GM21737 (cell line): ENCODE results near the gene ARG2.
"Not testable (repeated sequence)": the region's sequence is repeated elsewhere in the genome, so short reads cannot be mapped to it uniquely, and the experiment has no call there.

Experiments used
- ATAC-seq: cut with Tn5 transposase; IDR thresholded peaks from one replicate; pipeline ENCODE4 v1.9.1; 2021; ENCODE audit warnings: mild to moderate bottlenecking, moderate library complexity; ENCODE audit not compliant: unreplicated experiment

Gene ARG2

DNA sequence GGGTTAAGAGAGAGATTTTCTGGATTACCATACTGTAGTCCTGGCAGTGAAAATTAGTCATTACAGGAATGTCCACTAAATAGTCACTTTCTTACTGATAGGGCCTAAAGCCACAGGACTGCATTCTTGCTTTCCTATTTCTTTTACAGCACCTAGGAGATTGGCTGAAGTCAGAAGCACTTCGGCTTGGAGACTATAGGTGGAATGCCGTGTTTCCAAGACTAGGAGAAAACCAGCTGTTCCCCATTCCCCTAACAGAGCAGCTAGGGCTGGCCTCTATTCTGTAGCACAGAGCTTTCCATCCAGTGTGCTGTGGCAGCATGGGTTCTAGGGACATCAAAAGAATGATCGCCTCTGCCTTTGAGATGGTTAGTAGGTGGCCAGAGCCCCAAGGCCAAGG lies 34.7 kb upstream of the ARG2 start:
- ATAC-seq = no peak

- ATAC-seq = no peak
Observed at GRCh38 chr14:67586369-67586768, 33.4 kb upstream of the ARG2 start.

DNA sequence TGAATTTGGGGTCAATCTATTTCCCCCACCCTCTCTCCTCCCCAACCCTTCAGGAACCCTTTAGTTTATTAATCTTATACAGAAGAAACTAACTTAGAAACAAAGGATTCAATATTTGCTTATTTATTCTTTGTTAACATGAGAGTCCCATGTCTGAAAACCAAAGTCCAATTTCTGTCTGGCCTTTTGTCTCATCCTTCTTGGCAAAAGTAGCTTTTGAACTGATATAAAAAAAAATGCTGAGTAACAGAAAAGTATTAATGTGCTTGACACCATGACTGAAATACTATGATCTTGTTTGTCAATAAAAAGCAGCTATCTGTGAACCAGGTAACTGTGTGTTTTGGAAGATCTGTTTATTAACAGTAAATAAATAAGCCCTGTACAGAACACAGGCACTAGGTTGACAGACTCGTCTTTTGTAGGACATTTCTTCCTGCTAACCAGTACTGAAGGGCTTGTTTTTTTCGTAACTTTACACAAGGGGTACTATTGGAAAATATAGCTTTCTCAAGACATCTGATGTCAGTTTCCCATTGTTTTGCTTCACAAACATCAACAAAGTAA lies 30.4 kb upstream of the ARG2 start:
- no peak for ATAC-seq

DNA sequence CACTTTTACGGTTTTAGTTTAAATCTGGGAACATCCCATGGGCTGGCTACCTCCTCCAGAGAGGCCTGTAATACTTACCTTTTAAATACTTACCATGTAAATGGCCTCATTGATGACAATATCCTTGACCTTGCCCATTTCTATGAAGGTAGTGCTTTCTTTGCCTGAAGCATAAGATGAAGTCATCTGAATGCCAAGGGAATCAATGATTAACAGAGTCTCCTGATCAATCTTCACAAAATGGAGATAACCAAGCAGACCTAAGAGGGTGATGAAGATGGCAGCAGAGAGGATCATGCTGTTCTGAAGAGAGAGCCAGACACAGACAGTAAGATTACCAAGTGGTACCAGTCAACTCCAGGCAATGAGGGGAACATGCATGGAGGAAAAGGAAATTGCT lies 26.1 kb upstream of the ARG2 start:
- not testable (repeated sequence) for ATAC-seq

DNA sequence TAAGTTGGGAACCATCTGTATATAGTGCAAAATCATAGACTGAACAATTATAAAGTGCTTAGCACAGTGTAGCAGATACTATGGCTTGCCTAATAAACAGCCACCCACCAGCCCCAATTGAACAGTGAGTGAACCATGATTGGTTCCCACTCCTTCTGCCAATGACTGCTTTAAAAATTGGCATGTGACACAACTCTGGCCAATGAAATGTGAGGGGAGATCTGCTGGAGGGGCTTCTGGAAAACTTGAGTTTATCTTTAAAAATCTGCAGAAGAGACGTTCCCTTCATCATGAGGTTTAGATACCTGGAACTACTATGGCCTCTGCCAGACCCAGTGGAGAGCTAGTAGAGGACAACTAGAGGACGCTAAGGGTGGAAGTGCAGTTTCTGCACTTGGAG lies 24.3 kb upstream of the ARG2 start:
- ATAC-seq = no peak

DNA sequence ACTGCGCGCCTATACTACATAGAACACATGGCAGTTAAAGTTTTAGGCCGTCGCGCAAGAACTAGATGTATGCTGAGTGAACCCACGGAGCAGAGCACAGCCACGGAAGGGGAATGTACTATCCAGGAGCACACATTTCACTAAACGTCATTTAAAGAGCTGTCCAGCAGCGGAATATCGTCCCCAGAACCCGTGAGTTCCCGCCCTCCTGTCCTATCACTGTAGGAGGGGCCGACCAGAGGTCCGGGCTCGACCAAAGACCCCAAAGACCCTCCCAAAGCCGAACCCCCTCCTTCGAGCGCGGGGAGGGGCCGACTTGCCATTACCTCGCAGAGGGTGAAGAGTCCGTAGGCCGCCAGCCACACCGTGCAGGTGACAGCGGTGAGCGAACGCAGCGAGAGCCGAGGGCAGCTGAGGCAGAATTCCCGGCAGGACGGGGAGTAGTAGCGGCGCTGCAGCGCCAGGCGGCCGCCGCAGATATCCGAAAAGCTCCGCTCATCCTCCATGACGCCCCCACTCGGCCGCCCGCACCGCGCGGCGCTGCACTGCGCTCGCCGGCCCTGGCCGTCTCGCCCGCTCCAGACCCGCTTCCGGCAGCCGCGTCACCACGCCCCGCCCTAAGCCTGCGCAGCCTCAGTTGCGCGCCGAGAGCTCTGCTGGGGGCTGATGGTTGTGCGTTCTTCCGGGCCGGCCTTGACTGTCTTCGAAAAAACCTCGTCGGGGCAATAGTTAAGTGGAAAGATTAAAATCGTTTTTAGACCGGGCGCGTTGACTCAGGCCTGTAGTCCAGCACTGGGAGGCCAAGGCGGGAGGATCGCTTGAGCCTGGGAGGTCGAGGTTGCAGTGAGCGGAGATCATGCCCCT lies 19.8 kb upstream of the ARG2 start, which contains the start of gene PIGH:
PIGH (minus strand) TSS at position 571 of the 864 bp plus-strand sequence; CDS start at position 506, 65 bp downstream.
- peak; percentile 90 for ATAC-seq

DNA sequence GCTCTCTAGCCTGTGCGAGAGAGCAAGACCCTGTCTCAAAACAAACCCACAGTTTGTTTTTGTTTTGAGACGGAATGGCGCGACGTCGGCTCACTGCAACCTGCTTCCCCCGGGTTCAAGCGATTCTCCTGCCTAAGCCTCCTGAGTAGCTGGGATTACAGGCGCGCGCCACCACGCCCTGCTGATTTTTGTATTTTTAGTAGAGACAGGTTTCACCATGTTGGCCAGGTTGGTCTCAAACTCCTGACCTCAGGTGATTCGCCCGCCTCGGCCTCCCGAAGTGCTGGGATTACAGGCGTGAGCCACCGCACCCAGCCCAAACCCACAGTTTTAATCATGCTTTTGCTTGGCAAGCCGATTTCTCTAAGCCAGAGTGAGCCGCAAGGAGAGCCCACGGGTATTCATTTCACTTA lies 19.2 kb upstream of the ARG2 start:
- ATAC-seq = not testable (repeated sequence)

GRCh38 chr14:67602076-67602475 lies 17.6 kb upstream of the ARG2 start:
- ATAC-seq = no peak

GRCh38 chr14:67602995-67603545 lies 16.6 kb upstream of the ARG2 start:
- ATAC-seq = peak; percentile 67

DNA sequence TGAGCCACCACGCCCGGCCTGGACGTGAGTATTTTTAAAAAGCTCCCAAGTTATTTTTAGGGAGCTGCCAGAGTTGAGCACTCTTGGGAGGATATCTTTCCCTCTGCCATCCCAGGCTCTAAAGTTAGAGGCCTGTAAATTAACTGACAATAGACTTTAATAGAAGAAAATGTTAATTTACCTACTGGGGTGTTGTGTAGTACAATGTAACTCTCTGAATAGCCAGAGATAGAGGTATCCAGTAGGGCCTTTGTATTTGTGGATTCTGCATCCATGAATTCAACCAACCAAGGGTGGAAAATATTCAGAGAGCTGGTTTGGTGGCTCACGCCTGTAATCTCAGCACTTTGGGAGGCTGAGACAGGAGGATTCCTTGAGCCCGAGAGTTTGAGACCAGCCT lies 12.1 kb upstream of the ARG2 start:
- no peak for ATAC-seq

DNA sequence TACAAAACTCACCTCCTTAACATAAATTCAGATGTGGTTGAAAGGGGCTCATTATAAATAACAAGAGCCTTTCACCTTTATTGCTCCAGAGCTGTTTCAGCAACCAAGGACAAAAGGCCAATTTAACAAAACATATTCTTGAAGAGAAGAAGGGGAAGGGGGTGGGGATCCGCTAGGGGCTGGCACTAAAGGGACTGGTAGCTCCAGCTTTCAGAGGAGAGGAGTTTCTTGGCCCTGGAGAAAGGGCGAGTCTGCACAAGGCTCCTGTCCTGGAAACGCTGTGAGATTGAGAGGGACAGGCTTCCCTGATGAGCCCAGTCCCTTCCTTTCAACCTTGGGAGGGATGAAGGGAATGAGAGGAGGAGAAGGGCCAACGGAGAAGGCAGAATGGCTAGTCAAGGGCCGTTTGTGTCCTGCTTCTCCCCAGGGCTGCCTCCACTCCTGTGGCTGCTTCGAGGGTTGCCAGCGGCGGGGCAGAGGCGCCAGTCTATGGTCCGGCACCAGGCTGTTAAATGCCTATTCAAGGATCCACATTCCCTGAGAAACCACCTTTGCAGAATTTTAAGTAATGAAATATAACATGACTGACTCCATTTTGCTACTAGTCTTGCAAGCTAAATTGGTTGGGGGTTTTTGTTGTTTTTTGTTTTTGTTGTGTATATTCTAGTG lies 9.9 kb upstream of the ARG2 start:
- no peak for ATAC-seq

DNA sequence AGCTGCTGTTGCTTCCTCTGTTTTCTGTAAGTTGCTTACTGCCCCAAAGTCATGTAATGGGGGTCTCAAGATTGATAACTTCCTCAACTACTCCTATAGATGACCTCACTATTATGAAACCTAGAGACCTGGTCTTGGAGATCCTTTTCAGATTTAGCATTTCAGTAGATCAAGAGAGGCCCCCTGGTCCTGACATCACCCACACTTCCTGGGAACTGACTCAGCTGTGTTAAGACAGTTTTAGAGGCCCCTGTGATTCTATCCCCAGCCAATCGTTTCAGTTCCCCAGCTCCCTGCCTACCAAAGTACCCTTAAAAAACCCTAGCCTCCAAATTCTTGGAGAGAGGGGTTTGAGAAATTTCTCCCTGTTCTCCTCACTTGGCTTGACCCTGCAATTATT lies 9.2 kb upstream of the ARG2 start:
- ATAC-seq = no peak

- no peak for ATAC-seq
Observed at GRCh38 chr14:67618617-67619063, 1.1 kb upstream of the ARG2 start.

DNA sequence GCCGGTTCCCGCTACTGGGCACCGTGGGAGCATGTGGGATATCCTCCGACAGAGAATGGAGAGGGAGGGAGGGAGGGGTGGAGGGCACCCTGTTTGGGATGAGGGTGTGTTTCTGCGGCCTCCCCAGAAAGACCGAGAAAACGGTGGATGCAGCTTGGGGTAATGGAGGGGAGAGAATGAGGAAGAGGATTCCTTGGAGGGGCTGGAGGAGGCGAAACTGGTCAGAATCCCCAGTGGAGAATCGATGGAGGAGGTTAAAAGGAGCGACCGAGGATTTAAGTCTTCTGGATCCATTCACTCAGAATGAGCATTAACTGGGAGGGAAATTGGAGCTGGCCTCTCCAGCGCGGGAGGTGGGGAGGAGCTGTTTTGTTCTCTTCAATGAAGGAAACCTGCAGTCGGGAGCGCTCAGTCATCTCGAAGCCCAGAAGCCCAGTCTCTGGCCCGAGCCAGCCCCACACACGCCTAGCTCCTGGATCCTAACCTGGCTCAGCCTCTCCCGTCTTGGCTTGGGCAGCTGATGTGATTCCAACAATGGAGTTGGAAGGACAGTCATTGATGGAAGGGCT lies 581 bp downstream of the ARG2 start:
- ATAC-seq = no peak

DNA sequence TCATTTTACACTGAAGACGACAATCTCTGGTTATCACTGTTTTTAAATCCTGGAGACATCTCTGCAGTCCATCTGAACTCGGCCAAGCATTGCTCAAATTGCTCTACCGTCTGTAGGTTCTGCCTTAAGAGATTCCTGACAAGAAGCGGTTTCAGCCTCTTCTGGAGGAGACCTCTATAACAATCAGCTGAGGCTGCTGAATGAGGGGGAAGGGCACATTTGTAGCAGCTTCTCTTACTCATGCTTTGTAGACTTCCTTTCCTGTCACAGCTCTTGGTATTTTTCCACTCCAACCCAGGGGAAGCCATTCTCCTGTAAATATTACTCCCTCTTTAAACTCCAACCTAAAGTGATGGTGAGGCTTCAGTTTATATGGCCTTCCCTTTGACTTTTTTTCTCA lies 3.0 kb downstream of the ARG2 start:
- no peak for ATAC-seq

- ATAC-seq = no peak
Observed at GRCh38 chr14:67623114-67623513, 3.4 kb downstream of the ARG2 start.

- ATAC-seq = not testable (repeated sequence)
Observed at GRCh38 chr14:67626131-67626530, 6.4 kb downstream of the ARG2 start.

- no peak for ATAC-seq
Observed at GRCh38 chr14:67627519-67627918, 7.8 kb downstream of the ARG2 start.

DNA sequence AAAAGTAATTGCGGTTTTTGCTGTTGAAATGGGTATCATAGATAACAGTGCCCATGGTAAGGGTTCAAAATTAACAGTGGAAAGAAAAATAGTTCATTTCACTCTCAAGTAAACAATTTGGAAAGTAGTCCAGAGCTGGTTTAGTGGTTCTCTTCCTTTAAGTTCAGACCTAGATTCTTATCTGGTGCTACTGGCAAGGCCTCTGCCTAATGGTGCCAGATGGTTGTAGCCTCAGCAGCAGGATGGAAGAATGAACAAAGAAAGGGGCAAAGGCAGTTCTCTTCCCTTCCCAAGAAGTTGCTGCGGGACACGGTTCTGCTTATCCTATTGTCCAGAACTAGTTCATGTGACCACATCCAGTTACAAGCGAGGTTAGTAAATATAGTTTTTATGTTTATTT lies 10.5 kb downstream of the ARG2 start:
- no peak for ATAC-seq

DNA sequence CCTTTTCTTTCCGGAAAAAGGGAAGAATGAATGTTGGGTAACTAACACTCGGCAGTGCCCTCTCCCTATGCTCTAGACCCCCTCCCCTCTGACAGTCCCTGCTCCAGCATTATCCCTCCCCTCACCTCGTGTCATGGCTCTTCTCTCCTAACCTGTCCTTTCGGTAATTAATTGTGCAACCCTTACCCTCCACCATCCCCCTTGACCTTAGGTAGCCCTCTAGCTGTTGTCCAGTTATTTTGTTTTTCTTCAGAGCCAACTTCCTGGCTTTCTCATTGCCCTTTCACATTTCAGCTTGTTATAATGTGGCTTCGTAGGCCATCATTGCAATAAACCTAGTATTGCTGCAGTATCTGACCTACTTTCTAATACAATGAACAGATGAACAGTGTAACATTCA lies 11.2 kb downstream of the ARG2 start:
- no peak for ATAC-seq

DNA sequence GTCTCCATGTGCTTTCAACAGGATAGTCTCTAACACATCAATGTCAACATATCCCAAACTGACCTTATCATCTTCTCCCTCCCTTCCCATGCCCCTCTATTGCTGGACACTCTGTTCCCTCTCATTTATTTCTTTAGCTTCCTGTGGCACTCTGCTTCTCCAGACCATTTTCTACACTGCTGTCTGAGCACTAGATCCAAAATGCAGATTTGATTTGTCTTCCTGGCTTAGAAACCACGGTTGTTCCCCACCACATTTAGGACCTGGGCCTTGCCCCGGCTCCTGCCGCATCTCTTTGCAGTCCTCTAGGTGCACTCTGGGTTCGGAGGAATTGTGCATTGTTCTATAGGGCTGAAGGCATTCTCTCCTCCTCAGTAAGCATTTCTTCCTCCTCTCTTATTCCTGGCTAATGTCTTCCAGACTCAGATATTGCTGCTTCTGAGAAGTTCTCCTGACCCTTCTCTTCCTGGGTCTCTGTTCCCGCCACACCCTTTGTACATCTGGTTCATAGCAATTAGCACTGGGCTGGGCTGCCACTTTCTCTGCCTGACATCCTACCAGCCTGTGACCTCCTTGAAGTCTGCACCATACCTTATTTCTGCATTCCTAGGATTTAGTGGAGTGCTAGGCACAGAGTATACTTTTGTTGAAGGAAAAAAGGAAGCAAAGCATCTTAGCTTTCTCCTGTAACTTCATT lies 13.9 kb downstream of the ARG2 start:
- ATAC-seq = no peak
